ENCODE results near the gene GRIA1. TPM values are rescaled to one million over a fixed set of nuclear protein-coding genes. Genes with fewer than 3 reads are reported as not detected.

Gene GRIA1
- total RNA-seq, 4 donors from 2014 or later, result 0.48 to 1.00 TPM; not detected in 2

- TF ChIP-seq POLR2AphosphoS5 (IDR thresholded peaks at IDR 0.05) (no peak), EP300 (IDR thresholded peaks at IDR 0.05; ENCODE audit: low read depth) (no peak), POLR2A (IDR thresholded peaks at IDR 0.05) (no peak), CTCF (IDR thresholded peaks at IDR 0.05) (no peak)
- in situ Hi-C loops (cut with MboI; ENCODE audit: low pct_ligation_motif_present in 1 of 4, low pct_unique_long_range_greater_than_20kb in 1 of 4, low sequenced_read_pairs in 3 of 4), result no loop called here
Observed at GRCh38 chr5:153807801-153808200, 317.3 kb downstream of the GRIA1 start.

GRCh38 chr5:153809166-153809565, 318.7 kb downstream of the GRIA1 start:
- intact Hi-C loops (cut with DNase I; ENCODE audit: low total_unique reads), result no loop called here

More at GRCh38 chr5:153807801-153808200, 317.3 kb downstream of the GRIA1 start:
- Histone ChIP-seq H3K27me3 (no peaks in the 10 kb centered on the region), H3K9me3 (no peaks in the 10 kb centered on the region), H3K36me3 (no peaks in the 10 kb centered on the region), H3K27ac (no peak overlapping the region), H3K4me1 (no peaks in the 10 kb centered on the region), H3K4me3 (no peak overlapping the region)
- WGBS, 2 donors (ENCODE audit: low coverage in 1 of 2), result 50 to 84% methylated on average over 2 of the region's 2 CpGs
- no peak for DNase-seq
- intact Hi-C loops (cut with DNase I; ENCODE audit: low total_unique reads), result no loop called here

GRCh38 chr5:153813901-153814300, 323.4 kb downstream of the GRIA1 start:
- Histone ChIP-seq H3K27ac (no peak overlapping the region), H3K9me3 (no peaks in the 10 kb centered on the region), H3K4me3 (no peak overlapping the region), H3K36me3 (no peaks in the 10 kb centered on the region), H3K4me1 (no peaks in the 10 kb centered on the region), H3K27me3 (no peaks in the 10 kb centered on the region)
- intact Hi-C loops (cut with DNase I; ENCODE audit: low total_unique reads), result no loop called here
- no peak for DNase-seq
- in situ Hi-C loops (cut with MboI; ENCODE audit: low pct_ligation_motif_present in 1 of 4, low pct_unique_long_range_greater_than_20kb in 1 of 4, low sequenced_read_pairs in 3 of 4), result no loop called here
- TF ChIP-seq POLR2AphosphoS5 (IDR thresholded peaks at IDR 0.05), result no peak
- no peak for TF ChIP-seq POLR2A (IDR thresholded peaks at IDR 0.05)
- no peak for TF ChIP-seq EP300 (IDR thresholded peaks at IDR 0.05; ENCODE audit: low read depth)
- TF ChIP-seq CTCF (IDR thresholded peaks at IDR 0.05), result no peak
- 60 to 85% methylated on average over 2 to 4 of the region's 4 CpGs for WGBS, 2 donors (ENCODE audit: low coverage in 1 of 2)

More at GRCh38 chr5:153809166-153809565, 318.7 kb downstream of the GRIA1 start:
- H3K4me1 ChIP-seq, result no peaks in the 10 kb centered on the region
- no peaks in the 10 kb centered on the region for H3K36me3 ChIP-seq
- no peaks in the 10 kb centered on the region for H3K27me3 ChIP-seq
- no peaks in the 10 kb centered on the region for H3K9me3 ChIP-seq
- H3K27ac ChIP-seq, result no peak overlapping the region
- in situ Hi-C loops (cut with MboI; ENCODE audit: low pct_ligation_motif_present in 1 of 4, low pct_unique_long_range_greater_than_20kb in 1 of 4, low sequenced_read_pairs in 3 of 4), result no loop called here
- TF ChIP-seq CTCF (IDR thresholded peaks at IDR 0.05) (no peak), EP300 (IDR thresholded peaks at IDR 0.05; ENCODE audit: low read depth) (no peak), POLR2A (IDR thresholded peaks at IDR 0.05) (no peak), POLR2AphosphoS5 (IDR thresholded peaks at IDR 0.05) (no peak)
- no peak for DNase-seq
- H3K4me3 ChIP-seq, result no peak overlapping the region

GRCh38 chr5:153816870-153817269, 326.4 kb downstream of the GRIA1 start:
- Histone ChIP-seq H3K36me3 (no peaks in the 10 kb centered on the region), H3K4me3 (no peak overlapping the region), H3K27me3 (no peaks in the 10 kb centered on the region), H3K4me1 (no peaks in the 10 kb centered on the region), H3K27ac (no peak overlapping the region), H3K9me3 (no peaks in the 10 kb centered on the region)
- no peak for TF ChIP-seq EP300 (IDR thresholded peaks at IDR 0.05; ENCODE audit: low read depth)
- TF ChIP-seq CTCF (IDR thresholded peaks at IDR 0.05), result no peak
- TF ChIP-seq POLR2AphosphoS5 (IDR thresholded peaks at IDR 0.05), result no peak
- TF ChIP-seq POLR2A (IDR thresholded peaks at IDR 0.05), result no peak
- in situ Hi-C loops (cut with MboI; ENCODE audit: low pct_ligation_motif_present in 1 of 4, low pct_unique_long_range_greater_than_20kb in 1 of 4, low sequenced_read_pairs in 3 of 4), result no loop called here
- no peak for DNase-seq
- intact Hi-C loops (cut with DNase I; ENCODE audit: low total_unique reads), result no loop called here
- 88 to 100% methylated on average over 2 of the region's 2 CpGs for WGBS, 2 donors (ENCODE audit: low coverage in 1 of 2)

Data from transverse colon (tissue), 4 donors.